ENCODE measurements around the gene PCDHA9.

DNA sequence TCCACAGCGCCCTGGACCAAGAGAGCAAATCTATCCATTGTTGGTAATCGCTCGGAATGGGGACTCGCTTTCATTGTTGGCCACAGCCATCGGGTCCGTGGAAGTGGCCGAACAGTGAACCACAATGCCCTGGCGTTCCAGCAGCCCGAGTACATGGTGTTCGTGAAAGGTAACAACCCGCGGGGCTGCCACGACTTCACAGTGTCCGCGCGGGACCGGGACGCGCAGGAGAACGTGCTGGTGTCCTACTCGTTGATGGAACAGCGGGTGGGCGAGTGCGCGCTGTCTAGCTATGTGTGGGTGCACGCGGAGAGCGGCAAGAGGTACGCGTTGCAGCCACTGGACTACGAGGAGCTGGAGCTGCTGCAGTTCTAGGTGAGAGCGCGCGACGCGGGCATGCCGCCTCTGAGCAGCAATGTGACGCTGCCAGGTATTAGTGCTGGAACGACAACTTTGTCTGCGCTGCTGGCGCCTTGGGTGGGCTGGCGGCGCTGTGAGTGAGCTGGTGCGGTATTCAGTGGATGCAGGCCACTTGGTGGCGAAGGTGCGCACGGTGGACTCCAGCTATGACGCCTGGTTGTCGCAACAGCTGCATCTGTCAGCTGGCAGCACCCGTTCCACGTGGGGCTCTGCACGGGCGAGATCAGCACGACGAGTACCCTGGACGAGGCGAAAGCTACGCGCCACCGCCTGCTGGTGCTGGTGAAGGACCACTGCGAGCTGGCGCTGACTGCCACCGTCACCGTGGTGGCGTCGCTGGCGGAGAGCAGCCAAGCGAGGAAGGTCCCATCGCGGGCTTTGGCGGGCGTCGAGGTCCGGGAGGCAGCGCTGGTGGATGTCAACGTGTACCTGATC lies 14.5 kb downstream of the PCDHA9 start:
- TF ChIP-seq, protein P1, sequence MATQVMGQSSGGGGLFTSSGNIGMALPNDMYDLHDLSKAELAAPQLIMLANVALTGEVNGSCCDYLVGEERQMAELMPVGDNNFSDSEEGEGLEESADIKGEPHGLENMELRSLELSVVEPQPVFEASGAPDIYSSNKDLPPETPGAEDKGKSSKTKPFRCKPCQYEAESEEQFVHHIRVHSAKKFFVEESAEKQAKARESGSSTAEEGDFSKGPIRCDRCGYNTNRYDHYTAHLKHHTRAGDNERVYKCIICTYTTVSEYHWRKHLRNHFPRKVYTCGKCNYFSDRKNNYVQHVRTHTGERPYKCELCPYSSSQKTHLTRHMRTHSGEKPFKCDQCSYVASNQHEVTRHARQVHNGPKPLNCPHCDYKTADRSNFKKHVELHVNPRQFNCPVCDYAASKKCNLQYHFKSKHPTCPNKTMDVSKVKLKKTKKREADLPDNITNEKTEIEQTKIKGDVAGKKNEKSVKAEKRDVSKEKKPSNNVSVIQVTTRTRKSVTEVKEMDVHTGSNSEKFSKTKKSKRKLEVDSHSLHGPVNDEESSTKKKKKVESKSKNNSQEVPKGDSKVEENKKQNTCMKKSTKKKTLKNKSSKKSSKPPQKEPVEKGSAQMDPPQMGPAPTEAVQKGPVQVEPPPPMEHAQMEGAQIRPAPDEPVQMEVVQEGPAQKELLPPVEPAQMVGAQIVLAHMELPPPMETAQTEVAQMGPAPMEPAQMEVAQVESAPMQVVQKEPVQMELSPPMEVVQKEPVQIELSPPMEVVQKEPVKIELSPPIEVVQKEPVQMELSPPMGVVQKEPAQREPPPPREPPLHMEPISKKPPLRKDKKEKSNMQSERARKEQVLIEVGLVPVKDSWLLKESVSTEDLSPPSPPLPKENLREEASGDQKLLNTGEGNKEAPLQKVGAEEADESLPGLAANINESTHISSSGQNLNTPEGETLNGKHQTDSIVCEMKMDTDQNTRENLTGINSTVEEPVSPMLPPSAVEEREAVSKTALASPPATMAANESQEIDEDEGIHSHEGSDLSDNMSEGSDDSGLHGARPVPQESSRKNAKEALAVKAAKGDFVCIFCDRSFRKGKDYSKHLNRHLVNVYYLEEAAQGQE (IDR thresholded peaks at IDR 0.05), result no peak
- TF ChIP-seq CTCF (IDR thresholded peaks at IDR 0.05), result no peak
